ENCODE results near the gene SLC12A7.
"Not testable (repeated sequence)": the region's sequence is repeated elsewhere in the genome, so short reads cannot be mapped to it uniquely, and the experiment has no call there.

Gene SLC12A7

DNA sequence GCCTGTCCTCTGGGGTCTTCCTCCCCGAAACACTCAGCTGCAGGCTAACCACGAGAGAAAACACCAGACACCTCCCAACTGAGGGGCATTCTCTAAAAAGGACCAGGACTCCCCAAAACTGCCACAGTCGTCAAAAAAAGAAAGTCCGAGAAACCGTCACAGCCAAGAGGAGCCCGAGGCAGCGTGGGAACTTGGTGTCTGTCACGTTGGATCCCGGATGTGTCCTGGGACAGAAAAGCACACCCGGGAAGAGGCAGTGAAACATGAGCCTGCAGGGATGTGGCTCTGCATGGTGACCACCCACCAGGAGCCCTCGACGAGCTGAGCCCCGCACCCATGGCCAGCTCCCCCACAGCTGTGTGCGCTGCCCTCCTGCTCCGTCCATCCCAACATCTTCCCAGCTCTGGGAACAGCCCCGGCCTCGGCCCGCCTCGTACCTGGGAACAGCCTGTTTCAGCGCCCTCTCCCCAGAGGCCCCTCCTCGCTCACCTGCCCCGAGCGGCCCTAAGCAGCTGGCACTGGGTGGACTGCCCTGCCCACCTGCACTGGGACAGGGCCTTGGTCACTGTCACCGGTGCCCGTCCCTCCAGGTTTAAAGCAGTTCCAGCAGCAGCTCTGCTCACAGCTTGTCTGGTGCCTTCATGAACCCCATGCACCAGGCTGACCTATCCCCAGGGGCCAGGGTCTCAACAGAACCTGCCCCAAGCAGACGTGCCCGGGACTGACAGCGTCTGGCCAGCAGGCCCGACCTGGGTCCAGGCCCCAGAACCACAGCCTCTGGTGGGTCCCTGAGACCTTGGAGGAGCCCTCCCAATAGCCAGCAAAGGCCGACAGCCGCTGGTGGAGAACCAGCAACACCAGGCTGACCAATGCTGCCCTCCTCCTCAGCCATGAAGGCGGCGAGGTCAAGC lies 10.9 kb downstream of the SLC12A7 start:
- H3K4me3 ChIP-seq (replicated peaks; ENCODE audit: low read depth, low read length), result no peak overlapping the region
- TF ChIP-seq, protein P1, sequence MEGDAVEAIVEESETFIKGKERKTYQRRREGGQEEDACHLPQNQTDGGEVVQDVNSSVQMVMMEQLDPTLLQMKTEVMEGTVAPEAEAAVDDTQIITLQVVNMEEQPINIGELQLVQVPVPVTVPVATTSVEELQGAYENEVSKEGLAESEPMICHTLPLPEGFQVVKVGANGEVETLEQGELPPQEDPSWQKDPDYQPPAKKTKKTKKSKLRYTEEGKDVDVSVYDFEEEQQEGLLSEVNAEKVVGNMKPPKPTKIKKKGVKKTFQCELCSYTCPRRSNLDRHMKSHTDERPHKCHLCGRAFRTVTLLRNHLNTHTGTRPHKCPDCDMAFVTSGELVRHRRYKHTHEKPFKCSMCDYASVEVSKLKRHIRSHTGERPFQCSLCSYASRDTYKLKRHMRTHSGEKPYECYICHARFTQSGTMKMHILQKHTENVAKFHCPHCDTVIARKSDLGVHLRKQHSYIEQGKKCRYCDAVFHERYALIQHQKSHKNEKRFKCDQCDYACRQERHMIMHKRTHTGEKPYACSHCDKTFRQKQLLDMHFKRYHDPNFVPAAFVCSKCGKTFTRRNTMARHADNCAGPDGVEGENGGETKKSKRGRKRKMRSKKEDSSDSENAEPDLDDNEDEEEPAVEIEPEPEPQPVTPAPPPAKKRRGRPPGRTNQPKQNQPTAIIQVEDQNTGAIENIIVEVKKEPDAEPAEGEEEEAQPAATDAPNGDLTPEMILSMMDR (IDR thresholded peaks at IDR 0.05; ENCODE audit: low read length, missing control alignments), result no peak
- no peak for DNase-seq (ENCODE audit: low read depth)

DNA sequence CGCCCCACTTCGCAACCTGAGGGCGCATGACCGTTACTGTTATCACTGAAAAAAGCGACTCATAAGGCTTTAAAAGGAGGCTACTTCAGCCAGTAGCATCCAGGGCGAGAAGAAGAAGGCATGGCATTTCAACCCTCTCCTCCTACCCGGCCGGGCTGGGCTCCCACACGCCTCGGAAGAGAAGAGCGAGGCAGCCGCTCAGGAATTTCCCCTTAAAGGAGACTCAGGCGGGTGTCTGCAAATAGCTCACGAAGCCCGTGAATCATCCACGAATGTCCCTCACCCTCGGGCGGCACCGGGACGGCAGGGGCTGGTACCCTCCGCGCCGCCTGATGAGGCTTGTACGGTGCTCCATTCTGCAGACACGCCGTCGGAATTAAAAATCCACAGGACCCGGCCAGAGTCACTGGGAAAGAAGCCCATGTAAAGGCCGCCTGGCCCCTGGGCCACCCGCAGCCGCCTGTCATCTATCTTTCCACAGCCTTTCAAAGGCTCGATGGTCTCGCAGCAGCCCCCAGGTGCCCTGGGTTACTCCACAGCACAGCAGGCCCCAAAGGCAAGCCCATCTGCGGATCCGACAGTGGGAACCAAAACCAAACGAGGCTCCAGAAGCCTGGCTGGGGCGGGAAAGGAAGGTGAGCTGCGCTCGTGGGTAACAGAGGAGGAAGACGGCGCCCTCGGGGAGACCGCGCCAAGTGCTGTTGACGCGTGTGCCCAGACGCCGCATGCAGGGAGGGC lies 11.8 kb downstream of the SLC12A7 start:
- DNase-seq (ENCODE audit: low read depth), result peak; percentile 17
- H3K4me3 ChIP-seq (replicated peaks; ENCODE audit: low read depth, low read length), result no peak overlapping the region
- TF ChIP-seq, protein P1 (IDR thresholded peaks at IDR 0.05; ENCODE audit: low read length, missing control alignments), result no peak

DNA sequence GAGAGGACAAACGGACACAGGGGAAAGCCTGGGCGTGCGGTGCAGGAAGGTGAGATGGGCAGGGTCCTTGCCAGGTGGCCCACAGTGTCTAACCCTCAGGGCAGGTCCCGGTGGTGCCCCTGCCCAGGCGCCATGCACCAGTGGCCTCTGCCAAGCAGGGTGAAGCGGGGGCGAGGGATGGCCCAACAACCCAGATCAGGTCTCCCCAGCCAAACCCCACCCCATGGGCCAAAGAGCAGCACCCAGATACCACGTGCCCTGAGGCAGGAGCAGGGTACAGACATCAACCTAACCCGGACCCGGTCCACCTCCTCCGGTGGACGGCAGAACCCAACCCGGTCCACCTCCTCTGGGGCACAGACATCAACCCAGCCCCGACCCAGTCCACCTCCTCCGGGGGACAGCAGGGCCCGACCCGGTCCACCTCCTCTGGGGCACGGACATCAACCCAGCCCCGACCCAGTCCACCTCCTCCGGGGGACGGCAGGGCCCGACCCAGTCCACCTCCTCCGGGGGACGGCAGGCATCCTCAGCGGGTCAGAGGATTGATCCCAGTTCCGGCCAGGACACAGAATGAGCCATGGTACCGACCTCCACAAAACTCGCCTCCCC lies 12.8 kb downstream of the SLC12A7 start:
- TF ChIP-seq, protein P1 (IDR thresholded peaks at IDR 0.05; ENCODE audit: low read length, missing control alignments), result no peak
- no peak for DNase-seq (ENCODE audit: low read depth)
- H3K4me3 ChIP-seq (replicated peaks; ENCODE audit: low read depth, low read length), result no peak overlapping the region

DNA sequence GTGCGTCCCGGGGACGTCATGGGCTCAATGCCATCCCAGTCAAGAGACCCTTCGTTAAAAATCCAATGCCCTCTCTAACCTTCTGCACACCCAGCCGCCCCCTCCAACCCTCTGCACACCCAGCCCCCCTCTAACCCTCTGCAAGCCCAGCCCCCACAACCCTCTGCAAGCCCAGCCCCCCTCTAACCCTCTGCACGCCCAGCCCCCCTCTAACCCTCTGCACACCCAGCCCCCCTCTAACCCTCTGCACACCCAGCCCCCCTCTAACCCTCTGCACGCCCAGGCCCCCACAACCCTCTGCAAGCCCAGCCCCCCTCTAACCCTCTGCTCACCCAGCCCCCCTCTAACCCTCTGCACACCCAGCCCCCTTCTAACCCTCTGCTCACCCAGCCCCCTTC lies 13.9 kb downstream of the SLC12A7 start:
- not testable (repeated sequence) for DNase-seq (ENCODE audit: low read depth); H3K4me3 ChIP-seq (replicated peaks; ENCODE audit: low read depth, low read length)

DNA sequence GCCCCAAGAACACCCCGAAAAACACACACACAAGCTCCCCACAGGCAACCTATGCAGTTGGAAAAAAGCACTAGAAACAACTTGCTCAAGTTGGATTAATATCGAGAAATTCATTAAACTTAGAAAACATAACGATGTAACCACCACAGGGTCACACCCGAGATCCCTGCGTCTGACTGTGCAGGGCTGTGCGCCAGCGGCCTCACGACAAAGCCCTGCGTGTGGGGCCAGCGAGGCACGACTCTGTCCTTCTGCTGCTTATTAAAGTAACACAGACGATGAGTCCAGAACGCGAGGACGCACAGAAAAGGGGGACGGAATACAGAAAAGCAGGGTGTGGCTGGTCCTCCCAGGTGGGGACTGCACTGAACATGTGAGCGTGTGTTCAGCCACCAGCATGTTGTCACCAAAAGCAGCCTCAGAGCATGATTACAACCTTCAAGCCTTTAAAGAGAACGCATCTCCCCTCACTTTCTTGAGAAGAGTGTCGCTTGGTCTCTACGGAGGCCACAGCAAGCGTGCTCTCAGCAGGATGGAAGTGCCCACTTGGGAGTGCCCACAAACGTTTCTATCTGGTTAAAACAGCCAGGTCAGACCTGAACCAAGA lies 14.4 kb downstream of the SLC12A7 start:
- TF ChIP-seq, protein P1 (IDR thresholded peaks at IDR 0.05; ENCODE audit: low read length, missing control alignments), result no peak
- no peak for DNase-seq (ENCODE audit: low read depth)
- H3K4me3 ChIP-seq (replicated peaks; ENCODE audit: low read depth, low read length), result no peak overlapping the region

DNA sequence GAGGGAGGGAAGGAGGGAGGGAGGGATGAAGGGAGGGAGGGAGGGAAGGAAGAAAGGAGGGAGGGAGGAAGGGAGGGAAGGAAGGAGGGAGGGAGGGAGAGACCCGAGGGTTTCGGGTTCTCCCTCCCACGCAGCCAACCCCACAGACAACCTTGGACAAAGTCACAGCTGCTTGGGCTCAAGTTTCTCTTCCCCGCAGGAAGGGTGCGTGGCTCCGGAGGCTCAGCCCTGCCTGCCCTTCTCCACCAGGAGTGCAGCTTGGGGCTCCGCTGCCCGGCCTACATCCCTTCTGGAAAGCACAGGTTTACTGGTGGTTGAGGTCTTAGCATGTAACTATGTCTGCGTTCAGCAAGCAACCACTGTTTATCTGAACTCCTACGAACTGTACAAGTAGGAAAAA lies 15.0 kb downstream of the SLC12A7 start:
- DNase-seq (ENCODE audit: low read depth), result no peak
- H3K4me3 ChIP-seq (replicated peaks; ENCODE audit: low read depth, low read length), result no peak overlapping the region
- TF ChIP-seq, protein P1 (IDR thresholded peaks at IDR 0.05; ENCODE audit: low read length, missing control alignments), result no peak

DNA sequence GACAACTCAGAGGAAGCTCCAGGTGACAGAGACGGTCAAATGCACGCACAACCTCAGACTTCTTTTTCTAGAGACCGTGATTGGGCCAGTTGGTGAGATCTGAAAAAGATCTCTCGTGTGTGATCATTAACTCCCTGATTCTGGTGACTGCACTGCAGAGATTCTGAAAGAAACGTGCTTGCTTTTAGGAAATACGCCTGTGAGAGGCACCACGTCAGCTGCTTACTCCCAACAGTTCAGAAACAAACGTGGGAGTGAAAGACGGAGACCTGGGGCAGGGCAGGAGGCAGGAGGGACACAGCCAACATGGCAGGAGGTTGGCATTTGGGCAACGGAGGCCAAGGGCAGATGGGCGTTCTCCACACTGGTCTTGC lies 15.9 kb downstream of the SLC12A7 start:
- DNase-seq (ENCODE audit: low read depth), result no peak
- TF ChIP-seq, protein P1 (IDR thresholded peaks at IDR 0.05; ENCODE audit: low read length, missing control alignments), result no peak
- no peak overlapping the region for H3K4me3 ChIP-seq (replicated peaks; ENCODE audit: low read depth, low read length)
